ENCODE results near the gene DCUN1D1.
A peak's percentile ranks its signal among the peaks of the same experiment; 100 is the strongest.

The DCUN1D1 gene

DNA sequence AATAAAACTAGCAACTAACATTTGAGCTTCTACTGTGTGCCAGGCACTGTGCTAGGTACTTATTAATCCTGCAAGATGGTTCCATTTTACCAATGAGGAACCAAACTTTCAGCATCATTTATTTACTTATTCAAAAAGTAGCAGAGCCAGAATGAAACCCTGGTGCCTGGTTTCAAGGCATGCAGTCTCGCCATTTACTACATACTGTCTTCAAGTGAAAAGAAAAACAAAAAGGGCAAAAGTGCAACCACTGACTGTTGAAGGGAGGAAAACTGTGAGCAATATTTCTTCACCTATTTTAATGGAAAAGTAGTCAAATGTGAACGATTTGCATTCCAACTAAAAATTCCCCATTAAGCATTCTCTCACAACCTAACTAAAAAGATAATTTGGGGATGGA, 8.7 kb downstream of the DCUN1D1 start:
- DNase-seq: no peak

DNA sequence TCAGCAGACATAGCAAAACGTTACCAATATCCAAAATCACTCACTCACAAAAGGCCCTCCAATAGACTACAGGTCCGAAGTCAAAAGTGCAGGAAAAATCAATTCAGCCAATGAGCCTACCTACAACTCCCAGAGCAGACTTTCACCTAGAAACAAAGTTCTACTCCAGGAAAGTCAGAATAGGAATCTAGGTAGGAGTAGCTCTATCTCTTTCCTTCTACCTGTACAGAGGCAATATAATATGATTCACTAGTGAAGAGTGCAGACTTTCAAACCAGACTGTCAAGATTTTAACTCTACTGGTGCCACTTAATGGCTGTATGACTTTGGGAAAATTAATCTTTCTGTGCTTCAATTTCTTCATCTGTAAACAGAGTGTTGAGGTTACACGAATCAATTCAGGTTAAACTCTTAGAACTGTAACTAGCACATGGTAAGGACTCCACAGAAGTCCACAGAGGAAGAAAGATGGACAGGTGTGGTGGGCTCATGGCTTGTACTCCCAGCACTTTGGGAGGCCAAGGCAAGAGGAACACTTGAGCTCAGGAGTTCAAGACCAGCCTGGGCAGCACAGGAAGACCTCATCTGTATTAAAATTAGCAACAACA, 9.4 kb downstream of the DCUN1D1 start:
- DNase-seq: no peak

DNA sequence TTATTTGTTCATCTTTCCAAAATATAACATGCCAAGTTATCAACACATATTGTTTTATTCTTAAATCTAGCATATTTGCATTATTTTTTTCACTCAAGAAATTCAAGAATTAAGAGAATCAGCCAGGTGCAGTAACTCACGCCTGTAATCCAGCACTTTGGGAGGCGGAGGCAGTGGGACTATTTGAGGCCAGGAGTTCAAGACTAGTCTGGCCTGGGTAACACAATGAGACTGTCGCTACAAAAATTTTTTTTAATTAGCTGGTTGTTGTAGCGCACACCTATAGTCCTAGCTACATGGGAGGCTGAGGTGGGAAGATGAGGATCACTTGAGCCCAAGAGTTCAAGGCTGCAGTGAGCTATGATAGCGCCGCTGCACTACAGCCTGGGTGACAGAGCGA, 10.5 kb downstream of the DCUN1D1 start:
- DNase-seq: no peak

DNA sequence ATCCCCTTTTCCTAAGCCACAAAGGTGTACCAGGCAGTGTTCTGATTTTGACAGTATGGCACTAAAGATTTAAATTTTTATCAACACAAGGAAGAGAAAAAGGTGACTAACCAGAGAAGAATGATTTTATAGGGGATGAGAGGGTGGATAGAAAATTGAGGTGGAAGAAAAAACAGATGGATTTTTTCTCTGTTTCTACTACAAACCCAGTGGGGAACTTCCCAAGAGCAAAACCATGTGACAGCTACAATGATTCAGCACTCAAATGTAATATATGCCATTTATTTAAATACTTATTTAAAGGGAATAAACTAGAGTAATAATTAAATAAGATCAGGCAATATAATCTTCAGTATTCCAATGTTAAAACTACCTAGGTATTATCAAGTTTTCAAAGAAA, 11.1 kb downstream of the DCUN1D1 start:
- DNase-seq: no peak

DNA sequence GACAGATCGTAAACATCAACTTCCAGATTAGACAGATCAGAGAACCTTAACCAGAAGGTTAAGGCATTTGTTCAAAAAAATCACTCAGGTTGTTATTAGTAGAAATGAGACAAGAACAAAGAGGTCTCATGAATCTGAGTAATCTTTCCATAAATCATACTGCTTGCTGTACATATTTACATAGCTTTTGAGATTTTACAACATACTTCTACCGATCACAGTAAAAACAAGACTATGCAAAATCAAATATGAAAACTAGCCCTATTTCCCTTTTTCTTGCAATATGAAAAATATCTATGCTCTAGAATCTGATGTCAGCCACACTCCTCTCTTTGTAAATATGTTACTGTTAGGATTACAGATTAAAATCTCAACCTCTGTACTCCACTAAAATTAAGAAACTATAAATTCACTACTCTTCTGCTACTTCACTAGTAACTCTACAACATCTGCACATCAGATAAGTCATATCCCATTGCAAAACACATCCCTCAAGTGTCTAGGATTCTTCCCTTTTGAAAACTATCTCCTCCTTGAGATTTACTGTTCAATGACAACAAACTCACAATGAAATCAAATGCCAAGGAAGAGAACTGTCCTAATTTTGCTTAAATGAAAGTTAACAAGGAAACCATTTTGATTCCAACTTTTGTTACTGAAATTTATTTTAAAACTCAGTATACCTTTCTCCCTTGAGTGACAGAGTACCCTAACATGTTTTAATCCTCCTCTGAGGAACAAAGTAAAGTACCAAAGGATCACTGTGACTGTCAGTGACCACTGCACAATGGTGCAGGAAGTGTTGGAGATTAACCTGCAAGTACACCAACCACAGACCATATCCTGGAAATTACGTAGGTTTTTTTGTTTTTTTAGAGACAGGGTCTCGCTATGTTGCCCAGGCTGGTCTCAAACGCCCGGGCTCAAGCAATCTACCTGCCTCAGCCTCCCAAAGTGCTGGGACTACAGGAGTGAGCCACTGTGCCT, 12.8 kb downstream of the DCUN1D1 start:
- DNase-seq: no peak

DNA sequence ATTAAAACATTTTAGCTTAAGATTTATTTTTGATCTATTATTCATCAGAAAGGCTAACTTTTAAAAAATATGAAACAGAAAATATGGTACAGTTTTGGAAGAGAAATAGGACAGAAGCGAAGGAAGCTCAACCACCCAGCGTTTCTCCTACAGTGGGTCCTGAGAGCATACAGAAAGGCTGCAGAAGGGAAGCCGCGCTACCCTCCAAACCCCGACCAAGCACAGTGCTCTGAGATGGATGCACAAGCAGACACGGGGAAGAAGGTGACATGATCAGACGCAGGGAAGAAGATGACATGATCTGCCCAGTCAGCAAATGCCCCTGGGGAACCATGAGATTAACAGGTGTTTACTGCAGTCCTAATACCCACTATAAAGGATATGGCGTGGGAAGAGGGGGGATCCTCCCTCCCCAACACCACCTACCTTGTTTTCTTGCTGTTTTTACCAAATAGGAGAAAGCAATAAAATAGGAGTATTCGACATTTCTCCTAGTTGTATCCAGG, 14.4 kb downstream of the DCUN1D1 start:
- DNase-seq: no peak

DNA sequence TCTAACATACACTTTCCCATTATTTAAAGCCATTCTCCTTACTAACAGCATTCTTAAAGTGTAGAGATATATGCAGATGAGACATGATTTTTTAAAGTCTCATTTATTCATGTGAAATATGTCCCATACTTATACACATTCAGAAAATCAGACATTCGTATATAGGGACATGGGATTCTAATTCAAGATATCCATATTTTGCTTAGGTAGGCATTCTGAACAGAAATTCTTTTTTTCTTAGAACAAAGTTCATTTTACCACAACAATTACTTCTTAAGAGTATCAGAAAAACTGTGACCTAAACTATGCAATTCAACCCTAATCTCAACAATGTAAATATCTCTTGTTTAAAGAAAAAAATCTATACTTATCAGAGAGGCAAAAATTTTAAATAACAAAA, 16.2 kb downstream of the DCUN1D1 start:
- no peak for DNase-seq

DNA sequence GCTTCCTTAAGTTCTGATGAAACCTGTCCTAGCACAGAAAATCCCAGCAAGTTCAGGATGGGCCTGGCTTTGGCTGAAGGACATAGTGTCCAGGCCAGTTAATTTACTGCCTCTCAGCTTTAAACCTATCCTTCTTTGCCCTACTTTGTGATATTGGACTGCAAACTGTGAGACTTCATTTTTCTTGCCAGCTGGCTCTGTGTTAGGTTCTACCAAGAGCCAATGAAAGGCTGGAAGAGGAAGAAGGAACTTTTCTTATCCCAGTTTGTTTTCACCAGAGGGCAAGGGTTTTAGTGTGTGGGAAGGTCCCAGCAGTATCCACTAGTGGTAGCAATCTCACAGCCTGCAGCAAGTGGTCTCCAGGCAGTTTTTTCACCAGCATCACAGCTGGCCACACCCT, 18.2 kb downstream of the DCUN1D1 start:
- no peak for DNase-seq

DNA sequence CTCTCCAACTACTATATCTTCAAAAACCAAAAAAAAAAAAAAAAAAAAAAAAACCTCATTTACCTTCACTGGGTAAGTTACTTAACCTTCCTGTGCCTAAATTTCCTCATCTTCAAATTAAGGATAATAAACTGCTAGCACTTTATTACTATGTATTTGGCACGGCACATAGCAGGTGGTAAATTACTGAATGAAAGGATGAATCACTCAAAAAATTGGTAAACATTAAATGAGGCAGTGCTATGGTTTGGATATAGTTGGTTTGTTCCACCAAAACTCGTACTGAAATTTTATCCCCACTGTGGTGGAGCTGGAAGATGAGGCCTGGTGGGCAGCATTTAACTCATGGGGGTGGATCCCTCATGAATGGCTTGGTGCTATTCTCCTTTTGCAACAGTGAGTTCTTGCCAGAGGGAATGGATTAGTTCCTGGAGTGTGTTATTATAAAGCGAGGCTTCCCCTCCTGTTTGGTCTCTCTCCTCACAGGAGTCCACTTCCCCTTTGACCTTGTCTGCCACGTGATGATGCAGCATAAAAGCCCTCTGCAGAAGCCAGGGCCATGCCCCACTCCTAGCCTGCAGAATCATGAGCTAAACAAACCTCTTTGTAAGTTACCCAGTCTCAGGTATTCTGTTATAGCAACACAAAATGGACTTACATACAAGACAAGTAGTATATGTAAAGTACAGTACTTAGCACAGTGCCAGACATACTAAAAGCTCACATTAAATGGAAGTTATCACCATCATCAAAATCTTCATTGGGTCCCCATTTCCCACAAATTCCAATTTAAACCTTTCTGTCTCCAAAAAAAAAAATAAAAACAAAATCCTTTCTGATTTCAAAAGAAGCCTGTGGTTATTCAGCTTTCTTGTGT, 20.6 kb downstream of the DCUN1D1 start:
- peak; percentile 92 for DNase-seq

DNA sequence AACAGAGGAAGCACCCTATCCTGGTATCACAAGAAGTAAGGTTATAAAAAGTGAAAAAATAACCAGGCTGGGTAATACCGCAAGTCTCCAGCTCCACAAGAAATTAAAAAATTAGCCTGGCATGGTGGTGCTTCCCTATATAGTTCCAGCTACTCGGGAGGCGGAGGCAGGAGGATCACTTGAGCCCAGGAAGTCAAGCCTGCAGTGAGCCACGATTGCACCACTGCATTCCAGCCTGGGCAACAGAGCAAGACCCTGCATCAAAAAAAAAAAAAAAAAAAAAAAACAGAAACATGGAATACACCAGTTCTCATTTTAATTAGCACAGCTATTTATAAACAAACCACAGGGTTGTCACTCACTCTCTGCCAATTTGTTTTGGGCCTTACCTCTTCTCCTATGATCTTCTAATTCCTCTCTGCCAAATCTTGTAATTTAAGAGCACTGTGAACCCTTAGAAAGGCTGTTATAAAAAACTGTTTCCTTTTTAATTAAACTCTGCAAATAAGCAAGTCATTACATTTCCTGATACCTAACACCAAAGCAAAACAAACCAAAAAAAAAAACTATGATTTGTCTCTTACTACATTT, 22.6 kb downstream of the DCUN1D1 start:
- DNase-seq: no peak

DNA sequence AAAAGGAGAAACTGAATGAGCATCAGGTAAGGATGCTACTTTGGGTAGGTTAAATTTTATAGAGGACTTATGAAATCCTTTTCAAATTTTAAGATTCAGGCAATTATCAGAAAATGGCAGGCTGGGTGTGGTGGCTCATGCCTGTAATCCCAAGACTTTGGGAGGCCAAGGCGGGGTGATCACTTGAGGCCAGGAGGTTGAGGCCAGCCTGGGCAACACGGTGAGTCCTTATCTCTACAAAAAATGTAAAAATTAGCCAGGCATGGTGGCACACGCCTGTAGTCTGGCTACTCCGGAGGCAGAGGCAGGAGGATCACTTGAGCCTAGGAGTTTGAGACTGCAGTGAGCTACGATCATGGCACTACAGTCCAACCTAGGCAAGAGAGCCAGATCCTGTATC, 23.1 kb downstream of the DCUN1D1 start:
- DNase-seq: no peak

DNA sequence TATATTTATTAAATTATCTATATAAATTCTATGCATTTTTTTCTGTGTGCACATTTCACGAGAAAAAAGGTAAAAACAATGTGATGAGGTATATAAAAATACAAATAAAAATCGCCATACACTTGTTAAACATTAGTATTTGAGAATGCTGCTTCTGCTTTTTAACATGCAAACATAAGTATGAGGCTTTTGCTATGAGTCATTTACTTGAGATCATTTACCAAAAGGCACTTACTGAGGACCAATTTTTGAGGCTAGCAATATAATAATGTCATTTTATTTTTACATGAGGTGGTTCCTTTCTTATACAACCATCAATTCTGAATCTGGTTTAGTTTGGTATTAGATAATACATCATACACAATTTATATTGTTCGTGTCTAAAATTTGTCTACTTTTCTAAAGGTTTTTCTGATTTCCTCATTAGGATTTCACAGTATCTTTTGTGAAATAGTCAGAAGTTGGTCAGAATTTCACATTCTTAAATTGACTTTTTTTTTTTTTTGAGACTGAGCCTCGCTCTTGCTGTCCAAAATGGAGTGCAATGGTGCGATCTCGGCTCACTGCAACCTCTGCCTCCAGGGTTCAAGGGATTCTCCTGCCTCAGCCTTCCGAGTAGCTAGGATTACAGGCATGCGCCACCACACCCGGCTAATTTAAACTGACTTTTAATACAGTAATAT, 25.6 kb downstream of the DCUN1D1 start:
- no peak for DNase-seq

DNA sequence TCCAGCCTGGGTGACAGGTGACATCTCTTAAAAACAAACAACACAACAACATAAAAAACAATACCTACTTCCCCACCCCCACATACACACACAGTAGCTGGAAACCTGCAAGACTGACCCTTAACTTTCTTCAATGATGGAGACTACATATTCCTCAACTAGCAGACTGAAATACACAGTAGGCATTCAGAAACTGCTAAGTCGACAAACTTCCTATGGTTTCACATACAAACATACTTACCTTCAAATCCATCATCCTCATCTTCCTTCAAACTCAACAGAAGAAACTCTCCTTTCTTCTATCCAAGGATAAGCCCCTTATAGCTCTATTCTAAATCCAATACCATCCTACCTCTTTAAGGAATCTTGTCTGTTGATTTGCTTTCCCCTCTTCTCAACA, 30.6 kb downstream of the DCUN1D1 start:
- no peak for DNase-seq

DNA sequence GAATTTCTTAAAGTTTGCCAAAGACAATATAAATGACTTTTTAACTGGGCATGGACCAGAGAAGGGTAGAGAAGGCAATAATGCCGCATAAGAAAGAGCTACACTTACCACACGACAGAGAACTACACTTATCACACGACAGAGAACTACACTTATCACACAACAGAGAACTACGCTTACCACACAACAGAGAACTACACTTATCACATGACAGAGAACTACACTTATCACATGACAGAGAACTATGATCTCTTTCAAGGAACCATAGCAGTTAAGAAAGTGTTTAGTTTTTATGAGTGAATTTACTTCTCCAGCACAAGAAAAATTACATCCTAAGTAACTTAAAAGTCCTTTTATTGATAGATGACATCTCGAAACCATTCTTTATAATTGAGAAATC, 32.0 kb downstream of the DCUN1D1 start:
- DNase-seq: no peak

DNA sequence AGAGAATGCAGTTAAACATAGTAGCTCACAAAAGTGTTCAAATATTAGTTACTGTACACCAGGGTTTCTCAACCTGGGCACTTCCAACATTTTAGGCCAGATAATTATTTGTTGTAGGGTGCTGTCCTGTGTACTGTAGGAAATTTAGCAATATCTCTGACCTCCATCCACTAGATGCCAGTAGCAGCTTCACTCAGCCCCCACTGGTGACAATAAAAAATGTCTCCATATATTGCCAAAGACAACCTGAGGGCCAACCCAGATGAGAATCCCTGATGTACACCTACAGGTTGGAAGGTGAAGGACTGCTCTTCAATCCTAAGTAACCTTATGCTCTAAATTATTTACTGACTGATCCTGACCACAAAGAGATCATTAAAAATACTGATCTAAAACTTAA, 32.5 kb downstream of the DCUN1D1 start:
- no peak for DNase-seq

DNA sequence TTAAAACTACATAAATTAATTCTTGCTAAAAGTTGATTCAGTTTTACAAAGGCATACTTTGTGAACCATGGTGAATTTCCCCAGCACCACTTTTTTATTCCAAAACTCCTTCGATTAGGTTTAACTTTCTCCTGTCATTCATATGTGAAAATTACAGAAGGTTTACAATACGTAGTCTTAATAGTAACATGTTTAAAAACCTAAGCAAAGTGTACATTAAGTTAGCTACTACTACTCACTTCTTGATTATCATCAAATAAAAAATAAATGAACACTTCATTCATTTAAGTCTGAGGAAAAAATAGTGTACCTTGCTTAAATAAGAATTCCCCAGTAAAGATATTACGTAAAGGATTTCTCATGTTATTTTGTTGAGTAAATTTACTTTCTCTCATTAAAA, 38.6 kb downstream of the DCUN1D1 start:
- no peak for DNase-seq

DNA sequence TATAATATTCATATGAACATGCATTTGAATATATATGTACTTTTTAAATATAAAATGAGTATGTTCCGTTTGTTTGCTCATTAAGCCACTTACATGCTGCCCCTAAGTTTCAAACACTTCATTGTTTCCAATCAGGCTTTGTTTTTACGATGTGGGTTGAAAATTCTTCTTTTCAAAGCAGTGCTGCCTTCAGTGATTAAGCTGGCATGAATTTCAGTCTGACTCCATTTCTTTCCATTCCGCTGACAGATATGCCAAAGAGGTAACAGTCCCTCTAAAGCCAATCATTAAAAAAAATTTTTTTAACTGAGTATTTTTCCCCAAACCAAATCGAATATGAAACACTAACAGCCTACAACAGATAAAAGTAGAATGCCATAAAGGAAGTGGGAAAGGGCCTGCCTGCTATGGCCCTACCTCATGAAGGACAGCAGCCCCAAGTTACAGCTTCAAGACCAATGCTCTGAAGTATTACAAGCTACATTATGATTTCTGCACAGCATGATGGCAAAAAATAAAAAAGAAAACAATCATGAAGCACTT, 40.0 kb downstream of the DCUN1D1 start:
- DNase-seq: no peak

DNA sequence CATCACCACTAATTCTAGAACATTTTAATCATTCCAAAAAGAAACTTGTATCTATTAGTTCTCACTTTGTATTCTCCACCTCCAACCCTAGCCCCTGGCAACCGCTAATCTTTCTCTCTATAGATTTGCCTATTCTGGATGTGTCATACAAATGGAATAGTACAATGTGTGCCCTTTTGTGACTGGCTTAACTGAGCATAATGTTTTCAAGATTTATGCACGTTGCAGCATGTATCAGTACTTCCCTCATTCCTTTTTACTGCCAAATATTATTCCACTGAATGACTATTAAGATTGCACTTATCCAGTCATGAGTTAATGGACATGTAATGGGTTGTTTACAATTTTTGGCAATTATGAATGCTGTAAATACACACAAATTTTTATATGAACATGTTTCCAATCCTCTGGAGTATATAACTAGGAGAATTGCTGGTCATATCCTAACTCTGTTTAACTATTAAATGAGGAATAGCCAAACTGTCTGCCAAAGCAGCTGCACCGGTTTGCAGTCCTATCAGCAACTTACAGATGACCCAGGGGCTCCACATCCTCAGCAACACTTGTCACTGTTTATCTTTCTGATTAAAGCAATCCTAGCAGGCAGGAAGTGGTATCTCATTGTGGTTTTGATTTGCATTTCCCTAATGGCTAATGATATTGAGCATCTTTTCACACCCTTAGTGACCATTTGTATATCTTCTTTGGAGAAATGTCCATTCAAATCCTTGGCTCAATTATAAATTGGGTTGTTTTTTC, 42.9 kb downstream of the DCUN1D1 start:
- DNase-seq: no peak

DNA sequence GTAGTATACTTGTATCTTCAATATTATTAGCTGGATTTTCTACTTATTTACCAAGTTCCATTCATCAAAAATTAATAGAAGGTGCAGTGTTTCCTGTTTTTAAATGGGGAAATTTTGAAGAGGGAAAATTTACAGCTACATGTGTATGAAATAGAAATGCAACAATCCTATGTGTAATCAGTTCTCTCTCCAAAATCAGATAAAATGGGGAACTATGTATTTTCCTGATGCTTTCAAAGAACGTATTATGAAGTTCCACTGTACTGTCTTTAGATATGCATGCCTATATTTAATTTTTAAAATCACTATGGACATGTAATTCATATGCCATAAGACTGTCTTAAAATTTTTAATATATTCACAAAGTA, 43.4 kb downstream of the DCUN1D1 start:
- DNase-seq: no peak

DNA sequence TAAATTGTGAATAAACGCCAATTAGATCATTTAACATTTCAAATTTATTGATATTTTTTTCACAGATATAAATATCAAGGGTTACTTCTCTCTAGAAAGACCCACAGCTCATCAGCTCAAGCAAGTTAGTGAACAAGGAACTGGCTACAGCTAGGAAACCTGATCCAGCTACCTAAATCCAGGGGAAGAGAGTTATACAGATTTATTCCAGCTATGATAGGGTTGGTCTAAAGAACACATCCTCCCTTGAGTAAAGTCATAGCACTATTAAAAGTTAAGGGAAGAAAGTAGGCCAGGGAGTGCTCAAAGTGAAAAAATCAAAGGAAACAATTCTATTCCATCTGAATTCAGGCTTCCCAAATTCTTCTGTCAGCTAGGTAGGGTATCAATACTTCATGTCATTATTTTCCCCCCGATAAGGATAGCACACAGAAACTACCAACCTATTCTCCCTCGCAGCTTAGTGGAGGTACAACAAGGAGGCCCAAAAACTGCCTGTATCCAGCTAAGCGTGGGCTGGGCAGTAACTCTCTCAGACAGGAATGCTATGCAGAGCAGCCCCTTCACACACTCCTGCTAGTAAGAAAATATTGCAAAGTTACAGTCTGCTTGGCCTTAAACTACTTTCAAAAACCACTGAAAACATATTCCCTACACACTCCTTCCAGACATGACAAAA, 44.0 kb downstream of the DCUN1D1 start:
- no peak for DNase-seq

DNA sequence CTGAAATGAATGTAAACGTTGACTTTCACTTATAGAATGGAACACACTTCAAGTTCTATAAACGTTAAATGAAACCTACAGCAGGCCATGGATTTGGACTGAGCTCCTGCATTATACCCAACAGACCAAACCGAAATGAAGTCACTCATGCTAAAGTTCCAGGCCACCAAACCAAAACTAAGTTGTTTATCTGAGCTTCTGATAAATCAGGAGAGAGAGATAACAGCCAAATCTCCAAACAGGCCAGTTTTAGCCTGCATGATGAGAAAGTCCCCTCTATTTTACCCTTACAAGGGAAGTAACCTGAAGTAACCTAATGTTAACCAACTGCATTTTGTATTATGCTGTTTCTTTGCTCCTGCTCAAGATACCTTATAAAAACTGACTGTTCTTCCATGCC, 44.5 kb downstream of the DCUN1D1 start:
- DNase-seq: no peak

All from NCI-H2227 treated with DMSO at 0.1 percent for 48 hours (cell line).